ENCODE results near the gene RMDN2. TPM values are rescaled to one million over a fixed set of nuclear protein-coding genes. Genes with fewer than 3 reads are reported as not detected.

RMDN2 gene
- total and polyA plus RNA-seq, 10 of the 15 experiments (the other 5 are each of a cell fraction or from before 2014, with no cell fraction given): 2.6 to 12.4 (median 9.2) TPM

- Histone ChIP-seq H3K27ac (ENCODE audit: control insufficient read depth, insufficient read depth) (peak overlapping the region; percentile 2; the same call in 1 of the 2 replicates), H3K79me2 (ENCODE audit: control insufficient read depth, insufficient read depth, low read length) (no peaks in the 10 kb centered on the region), H3K9ac (ENCODE audit: control insufficient read depth, insufficient read depth, low read length) (no peak overlapping the region), H3K27me3 (replicated peaks in 1 of 2; ENCODE audit: control insufficient read depth in 2 of 2, insufficient read depth in 2 of 2, low read length in 1 of 2) (no peaks in the 10 kb centered on the region), H3K4me3 (no peak overlapping the region), H3K9me3 (replicated peaks; ENCODE audit: control insufficient read depth, insufficient read depth, low read length) (no peaks in the 10 kb centered on the region), H3K36me3 (ENCODE audit: control insufficient read depth in 2 of 2, insufficient read depth in 2 of 2, low read length in 1 of 2) (no peaks in the 10 kb centered on the region), H3K4me1 (ENCODE audit: control insufficient read depth, insufficient read depth, low read length) (peaks cover 23% of the 10 kb centered on the region), H4K20me1 (ENCODE audit: control insufficient read depth, insufficient read depth) (no peaks in the 10 kb centered on the region), H2AFZ (ENCODE audit: control insufficient read depth, low read depth, low read length) (peak overlapping the region; percentile 45), H3K4me2 (ENCODE audit: control insufficient read depth, insufficient read depth) (no peak overlapping the region)
- in situ Hi-C loops (cut with MboI): no loop called here
- CTCF ChIA-PET: interaction anchor here (0.6 to 3.1 kb wide), 6 partner anchors 8 to 239 kb away, joined by 3 to 17 read pairs (median 4); no protein-coding TSS in a partner anchor
- FAIRE-seq: no peak
- POLR2A ChIA-PET: no interaction called here
- no peak for DNase-seq (ENCODE audit: low read depth, low spot score)
- no TSS peak for BruUV-seq (replicated peaks)
- SMC1A ChIA-PET (ENCODE audit: uncharacterized antibody, unreplicated experiment): interaction anchor here (1.0 to 3.7 kb wide), 9 partner anchors 8 to 383 kb away, joined by 3 to 18 read pairs (median 11); no protein-coding TSS in a partner anchor
- TF ChIP-seq MTA2 (IDR thresholded peaks at IDR 0.05; ENCODE audit: low read depth) (no peak), ATF7 (IDR thresholded peaks at IDR 0.05; ENCODE audit: low read depth) (no peak), RELA (IDR thresholded peaks at IDR 0.05; ENCODE audit: borderline replicate concordance, partially characterized antibody) (no peak), EZH2 (IDR thresholded peaks at IDR 0.05; ENCODE audit: borderline replicate concordance, control insufficient read depth, low read depth, low read length) (no peak), GABPA (IDR thresholded peaks at IDR 0.05; ENCODE audit: low read depth) (no peak), TCF7 (IDR thresholded peaks at IDR 0.05; ENCODE audit: borderline replicate concordance) (no peak), NBN (IDR thresholded peaks at IDR 0.05) (no peak), BMI1 (IDR thresholded peaks at IDR 0.05; ENCODE audit: borderline replicate concordance) (no peak), HSF1 (IDR thresholded peaks at IDR 0.05; ENCODE audit: low read depth, low read length) (no peak), ZBTB4 (CRISPR knock-in tag; IDR thresholded peaks at IDR 0.05) (no peak), CBX5 (IDR thresholded peaks at IDR 0.05; ENCODE audit: low read depth) (no peak), CEBPZ (IDR thresholded peaks at IDR 0.05; ENCODE audit: low read depth, low read length) (no peak), YBX1 (IDR thresholded peaks at IDR 0.05) (no peak)
- WGBS (ENCODE audit: insufficient coverage, insufficient replicate concordance, low lambda C conversion rate, missing lambda C conversion rate): 52% methylated on average over 7 of the region's 7 CpGs
- intact Hi-C loops (cut with micrococcal nuclease; ENCODE audit: unreplicated experiment): loop anchor here (2.0 to 5.0 kb wide), 3 partner anchors 81 to 227 kb away; partner anchors contain the start of gene RMDN2
- ATAC-seq: no peak
- RAD21 ChIA-PET (ENCODE audit: unreplicated experiment): no interaction called here
Measured at GRCh38 chr2:38035968-38036367, 110.9 kb downstream of the RMDN2 start.
